Measurements from ENCODE around the gene GRM4.

The GRM4 gene

GRCh38 chr6:34035704-34036356, 110.1 kb downstream of the GRM4 start:
- Histone ChIP-seq H3K36me3 (ENCODE audit: control insufficient read depth in 1 of 2, insufficient read depth in 2 of 2, low read length in 2 of 2) (no peaks in the 10 kb centered on the region), H3K4me3 (ENCODE audit: low read depth in 1 of 2, low read length in 2 of 2) (no peak overlapping the region), H3K9ac (ENCODE audit: low read depth in 1 of 2, low read length in 2 of 2) (no peak overlapping the region), H3K27ac (ENCODE audit: low read depth, low read length) (no peak overlapping the region), H3K9me3 (ENCODE audit: control insufficient read depth in 1 of 2, low read length in 2 of 2) (no peaks in the 10 kb centered on the region), H3K4me1 (ENCODE audit: control insufficient read depth in 1 of 2, insufficient read depth in 2 of 2, low read length in 2 of 2) (no peaks in the 10 kb centered on the region), H3K27me3 (ENCODE audit: control insufficient read depth in 1 of 2, insufficient read depth in 2 of 2, low read length in 2 of 2) (peaks cover 0 to 2% of the 10 kb centered on the region in 2 donors)

- Histone ChIP-seq H3K9ac (ENCODE audit: low read depth in 1 of 2, low read length in 2 of 2) (no peak overlapping the region), H3K27me3 (ENCODE audit: control insufficient read depth in 1 of 2, insufficient read depth in 2 of 2, low read length in 2 of 2) (peaks cover 0 to 2% of the 10 kb centered on the region in 2 donors), H3K4me1 (ENCODE audit: control insufficient read depth in 1 of 2, insufficient read depth in 2 of 2, low read length in 2 of 2) (no peaks in the 10 kb centered on the region), H3K9me3 (ENCODE audit: control insufficient read depth in 1 of 2, low read length in 2 of 2) (no peaks in the 10 kb centered on the region), H3K27ac (ENCODE audit: low read depth, low read length) (no peak overlapping the region), H3K4me3 (ENCODE audit: low read depth in 1 of 2, low read length in 2 of 2) (no peak overlapping the region), H3K36me3 (ENCODE audit: control insufficient read depth in 1 of 2, insufficient read depth in 2 of 2, low read length in 2 of 2) (no peaks in the 10 kb centered on the region)
Measured at GRCh38 chr6:34035161-34035560, 110.7 kb downstream of the GRM4 start.

- no peak overlapping the region for H3K27ac ChIP-seq (ENCODE audit: low read depth, low read length)
- no peak overlapping the region for H3K4me3 ChIP-seq (ENCODE audit: low read depth in 1 of 2, low read length in 2 of 2)
- H3K27me3 ChIP-seq (ENCODE audit: control insufficient read depth in 1 of 2, insufficient read depth in 2 of 2, low read length in 2 of 2) = peaks cover 0 to 2% of the 10 kb centered on the region in 2 donors
- no peaks in the 10 kb centered on the region for H3K4me1 ChIP-seq (ENCODE audit: control insufficient read depth in 1 of 2, insufficient read depth in 2 of 2, low read length in 2 of 2)
- H3K9me3 ChIP-seq (ENCODE audit: control insufficient read depth in 1 of 2, low read length in 2 of 2) = no peaks in the 10 kb centered on the region
- H3K9ac ChIP-seq (ENCODE audit: low read depth in 1 of 2, low read length in 2 of 2) = no peak overlapping the region
- no peaks in the 10 kb centered on the region for H3K36me3 ChIP-seq (ENCODE audit: control insufficient read depth in 1 of 2, insufficient read depth in 2 of 2, low read length in 2 of 2)
Measured at GRCh38 chr6:34032856-34033255, 113.0 kb downstream of the GRM4 start.

- Histone ChIP-seq H3K4me1 (ENCODE audit: control insufficient read depth in 1 of 2, insufficient read depth in 2 of 2, low read length in 2 of 2) (no peaks in the 10 kb centered on the region), H3K9ac (ENCODE audit: low read depth in 1 of 2, low read length in 2 of 2) (no peak overlapping the region), H3K27me3 (ENCODE audit: control insufficient read depth in 1 of 2, insufficient read depth in 2 of 2, low read length in 2 of 2) (peaks cover 0 to 2% of the 10 kb centered on the region in 2 donors), H3K4me3 (ENCODE audit: low read depth in 1 of 2, low read length in 2 of 2) (no peak overlapping the region), H3K27ac (ENCODE audit: low read depth, low read length) (no peak overlapping the region), H3K36me3 (ENCODE audit: control insufficient read depth in 1 of 2, insufficient read depth in 2 of 2, low read length in 2 of 2) (no peaks in the 10 kb centered on the region), H3K9me3 (ENCODE audit: control insufficient read depth in 1 of 2, low read length in 2 of 2) (no peaks in the 10 kb centered on the region)
Measured at GRCh38 chr6:34031625-34032383, 114.1 kb downstream of the GRM4 start.

GRCh38 chr6:34030831-34031624, 114.9 kb downstream of the GRM4 start:
- Histone ChIP-seq H3K4me1 (ENCODE audit: control insufficient read depth in 1 of 2, insufficient read depth in 2 of 2, low read length in 2 of 2) (no peaks in the 10 kb centered on the region), H3K36me3 (ENCODE audit: control insufficient read depth in 1 of 2, insufficient read depth in 2 of 2, low read length in 2 of 2) (no peaks in the 10 kb centered on the region), H3K9ac (ENCODE audit: low read depth in 1 of 2, low read length in 2 of 2) (no peak overlapping the region), H3K27me3 (ENCODE audit: control insufficient read depth in 1 of 2, insufficient read depth in 2 of 2, low read length in 2 of 2) (no peaks in the 10 kb centered on the region), H3K9me3 (ENCODE audit: control insufficient read depth in 1 of 2, low read length in 2 of 2) (no peaks in the 10 kb centered on the region), H3K4me3 (ENCODE audit: low read depth in 1 of 2, low read length in 2 of 2) (no peak overlapping the region), H3K27ac (ENCODE audit: low read depth, low read length) (no peak overlapping the region)

- Histone ChIP-seq H3K36me3 (ENCODE audit: control insufficient read depth in 1 of 2, insufficient read depth in 2 of 2, low read length in 2 of 2) (no peaks in the 10 kb centered on the region), H3K9me3 (ENCODE audit: control insufficient read depth in 1 of 2, low read length in 2 of 2) (no peaks in the 10 kb centered on the region), H3K4me1 (ENCODE audit: control insufficient read depth in 1 of 2, insufficient read depth in 2 of 2, low read length in 2 of 2) (no peaks in the 10 kb centered on the region), H3K9ac (ENCODE audit: low read depth in 1 of 2, low read length in 2 of 2) (no peak overlapping the region), H3K27ac (ENCODE audit: low read depth, low read length) (no peak overlapping the region), H3K27me3 (ENCODE audit: control insufficient read depth in 1 of 2, insufficient read depth in 2 of 2, low read length in 2 of 2) (no peaks in the 10 kb centered on the region), H3K4me3 (ENCODE audit: low read depth in 1 of 2, low read length in 2 of 2) (no peak overlapping the region)
Measured at GRCh38 chr6:34029489-34030280, 116.2 kb downstream of the GRM4 start.

- no peak overlapping the region for H3K27ac ChIP-seq (ENCODE audit: low read depth, low read length)
- H3K9me3 ChIP-seq (ENCODE audit: control insufficient read depth in 1 of 2, low read length in 2 of 2) = no peaks in the 10 kb centered on the region
- H3K36me3 ChIP-seq (ENCODE audit: control insufficient read depth in 1 of 2, insufficient read depth in 2 of 2, low read length in 2 of 2) = no peaks in the 10 kb centered on the region
- no peaks in the 10 kb centered on the region for H3K27me3 ChIP-seq (ENCODE audit: control insufficient read depth in 1 of 2, insufficient read depth in 2 of 2, low read length in 2 of 2)
- H3K9ac ChIP-seq (ENCODE audit: low read depth in 1 of 2, low read length in 2 of 2) = no peak overlapping the region
- no peaks in the 10 kb centered on the region for H3K4me1 ChIP-seq (ENCODE audit: control insufficient read depth in 1 of 2, insufficient read depth in 2 of 2, low read length in 2 of 2)
- no peak overlapping the region for H3K4me3 ChIP-seq (ENCODE audit: low read depth in 1 of 2, low read length in 2 of 2)
Measured at GRCh38 chr6:34028691-34029360, 117.1 kb downstream of the GRM4 start.

- H3K4me3 ChIP-seq (ENCODE audit: low read depth in 1 of 2, low read length in 2 of 2) = no peak overlapping the region
Measured at GRCh38 chr6:34027939-34028441, 117.9 kb downstream of the GRM4 start.

GRCh38 chr6:34027445-34027936, 118.4 kb downstream of the GRM4 start:
- Histone ChIP-seq H3K36me3 (ENCODE audit: control insufficient read depth in 1 of 2, insufficient read depth in 2 of 2, low read length in 2 of 2) (no peaks in the 10 kb centered on the region), H3K4me3 (ENCODE audit: low read depth in 1 of 2, low read length in 2 of 2) (no peak overlapping the region), H3K27ac (ENCODE audit: low read depth, low read length) (no peak overlapping the region), H3K27me3 (ENCODE audit: control insufficient read depth in 1 of 2, insufficient read depth in 2 of 2, low read length in 2 of 2) (peaks cover 4 to 10% of the 10 kb centered on the region in 2 donors), H3K9me3 (ENCODE audit: control insufficient read depth in 1 of 2, low read length in 2 of 2) (no peaks in the 10 kb centered on the region), H3K4me1 (ENCODE audit: control insufficient read depth in 1 of 2, insufficient read depth in 2 of 2, low read length in 2 of 2) (no peaks in the 10 kb centered on the region), H3K9ac (ENCODE audit: low read depth in 1 of 2, low read length in 2 of 2) (no peak overlapping the region)

More at GRCh38 chr6:34027939-34028441, 117.9 kb downstream of the GRM4 start:
- H3K36me3 ChIP-seq (ENCODE audit: control insufficient read depth in 1 of 2, insufficient read depth in 2 of 2, low read length in 2 of 2) = no peaks in the 10 kb centered on the region
- H3K4me1 ChIP-seq (ENCODE audit: control insufficient read depth in 1 of 2, insufficient read depth in 2 of 2, low read length in 2 of 2) = no peaks in the 10 kb centered on the region
- no peak overlapping the region for H3K9ac ChIP-seq (ENCODE audit: low read depth in 1 of 2, low read length in 2 of 2)
- H3K27me3 ChIP-seq (ENCODE audit: control insufficient read depth in 1 of 2, insufficient read depth in 2 of 2, low read length in 2 of 2) = peaks cover 0 to 5% of the 10 kb centered on the region in 2 donors
- no peaks in the 10 kb centered on the region for H3K9me3 ChIP-seq (ENCODE audit: control insufficient read depth in 1 of 2, low read length in 2 of 2)
- no peak overlapping the region for H3K27ac ChIP-seq (ENCODE audit: low read depth, low read length)
